ENCODE measurements around the gene OR10V1.
"Not testable (repeated sequence)": the region's sequence is repeated elsewhere in the genome, so short reads cannot be mapped to it uniquely, and the experiment has no call there.

OR10V1 gene

GRCh38 chr11:59708537-59708936, 5.1 kb downstream of the OR10V1 start:
- DNase-seq (ENCODE audit: low spot score), result no peak

- DNase-seq (ENCODE audit: low spot score), result no peak
Measured at GRCh38 chr11:59707371-59707770, 6.3 kb downstream of the OR10V1 start.

GRCh38 chr11:59706518-59707285, 6.9 kb downstream of the OR10V1 start:
- no peak for DNase-seq (ENCODE audit: low spot score)

- no peak for DNase-seq (ENCODE audit: low spot score)
Measured at GRCh38 chr11:59705294-59705693, 8.4 kb downstream of the OR10V1 start.

- DNase-seq (ENCODE audit: low spot score), result not testable (repeated sequence)
Measured at GRCh38 chr11:59703515-59703914, 10.1 kb downstream of the OR10V1 start.

GRCh38 chr11:59700157-59700556, 13.5 kb downstream of the OR10V1 start:
- DNase-seq (ENCODE audit: low spot score), result not testable (repeated sequence)

GRCh38 chr11:59698506-59698905, 15.1 kb downstream of the OR10V1 start:
- no peak for DNase-seq (ENCODE audit: low spot score)

GRCh38 chr11:59692915-59693314, 20.7 kb downstream of the OR10V1 start:
- no peak for DNase-seq (ENCODE audit: low spot score)

- no peak for DNase-seq (ENCODE audit: low spot score)
Measured at GRCh38 chr11:59691156-59691555, 22.5 kb downstream of the OR10V1 start.

GRCh38 chr11:59689015-59689414, 24.6 kb downstream of the OR10V1 start:
- no peak for DNase-seq (ENCODE audit: low spot score)

- DNase-seq (ENCODE audit: low spot score), result not testable (repeated sequence)
Measured at GRCh38 chr11:59681260-59681725, 32.4 kb downstream of the OR10V1 start.

- DNase-seq (ENCODE audit: low spot score), result no peak
Measured at GRCh38 chr11:59680287-59681154, 33.1 kb downstream of the OR10V1 start.

GRCh38 chr11:59679347-59679746, 34.3 kb downstream of the OR10V1 start:
- DNase-seq (ENCODE audit: low spot score), result no peak

GRCh38 chr11:59678813-59679165, 34.9 kb downstream of the OR10V1 start:
- DNase-seq (ENCODE audit: low spot score), result no peak

GRCh38 chr11:59678118-59678812, 35.4 kb downstream of the OR10V1 start:
- no peak for DNase-seq (ENCODE audit: low spot score)

GRCh38 chr11:59676205-59676604, 37.4 kb downstream of the OR10V1 start:
- DNase-seq (ENCODE audit: low spot score), result no peak

GRCh38 chr11:59674291-59674690, 39.4 kb downstream of the OR10V1 start:
- DNase-seq (ENCODE audit: low spot score), result no peak

GRCh38 chr11:59673291-59673690, 40.4 kb downstream of the OR10V1 start:
- no peak for DNase-seq (ENCODE audit: low spot score)

GRCh38 chr11:59671471-59671870, 42.2 kb downstream of the OR10V1 start:
- DNase-seq (ENCODE audit: low spot score), result no peak

GRCh38 chr11:59669611-59670009, 44.0 kb downstream of the OR10V1 start:
- peak; percentile 68 for DNase-seq (ENCODE audit: low spot score)

- DNase-seq (ENCODE audit: low spot score), result peak; percentile 99
Measured at GRCh38 chr11:59668950-59669610, 44.6 kb downstream of the OR10V1 start, which contains the start of gene PATL1. Gene PATL1 (minus strand): TSS chr11:59669037. CDS start chr11:59668895, 142 bp downstream.
